Neural progenitor cell (in vitro differentiated cells): ENCODE data around the gene MTNR1A.

ENCODE experiments used
- CTCF ChIP-seq: fragments of 200-600 bp; sonication (generic); IDR thresholded peaks from 2 replicates; pipeline ENCODE4 v1.5.1; 2017; ENCODE audit warnings: antibody characterized with exemption, mild to moderate bottlenecking
- EZH2 ChIP-seq: fragments of 200-600 bp; sonication (generic); IDR thresholded peaks from 2 replicates; pipeline ENCODE4 v1.6.1; 2017; ENCODE audit warnings: antibody characterized with exemption, mild to moderate bottlenecking, moderate library complexity

- TF ChIP-seq CTCF (no peak), EZH2 (no peak)
Measured at GRCh38 chr4:186561748-186562147, 6.4 kb upstream of the MTNR1A start.
